ENCODE data around the gene ULBP3.

Gene ULBP3

GRCh38 chr6:150072201-150072600, 3.3 kb upstream of the ULBP3 start:
- H3K9me2 ChIP-seq (replicated peaks; ENCODE audit: low read depth, low read length) = no peaks in the 10 kb centered on the region
- no peak overlapping the region for H2AFZ ChIP-seq (ENCODE audit: low read length)
- TF ChIP-seq CTCF (conservative IDR thresholded peaks at IDR 0.05; ENCODE audit: low read length) (no peak), EZH2phosphoT487 (IDR thresholded peaks at IDR 0.05; ENCODE audit: borderline replicate concordance) (no peak)
- no peaks in the 10 kb centered on the region for H3K79me2 ChIP-seq (ENCODE audit: insufficient read depth, low read length)
- no peak overlapping the region for H3K9ac ChIP-seq (ENCODE audit: low read depth, low read length, poor library complexity, severe bottlenecking)
- no peaks in the 10 kb centered on the region for H4K20me1 ChIP-seq (ENCODE audit: insufficient read depth, low read length, poor library complexity, severe bottlenecking)
- no peaks in the 10 kb centered on the region for H3K27me3 ChIP-seq (ENCODE audit: insufficient read depth, low read length, poor library complexity, severe bottlenecking)
- H3K4me3 ChIP-seq (ENCODE audit: low read length, poor library complexity, severe bottlenecking) = no peak overlapping the region
- H3K9me3 ChIP-seq (ENCODE audit: insufficient read depth, low read depth, low read length) = no peaks in the 10 kb centered on the region
- H3K4me1 ChIP-seq (ENCODE audit: insufficient read depth, low read length, poor library complexity, severe bottlenecking) = peaks cover 24% of the 10 kb centered on the region
- no peaks in the 10 kb centered on the region for H3K36me3 ChIP-seq (ENCODE audit: insufficient read depth, low read length)
- peak overlapping the region; percentile 4 for H3K4me2 ChIP-seq (ENCODE audit: low read depth, low read length, poor library complexity, severe bottlenecking)
- H3F3A ChIP-seq (ENCODE audit: low read depth) = 0 out of 2 replicates have a peak, but pooled peaks cover 4% of the 10 kb centered on the region

GRCh38 chr6:150070236-150070818, 1.4 kb upstream of the ULBP3 start:
- peaks cover 9% of the 10 kb centered on the region for H3K4me1 ChIP-seq (ENCODE audit: insufficient read depth, low read length, poor library complexity, severe bottlenecking)
- no peak overlapping the region for H2AFZ ChIP-seq (ENCODE audit: low read length)
- no peak overlapping the region for H3K4me3 ChIP-seq (ENCODE audit: low read length, poor library complexity, severe bottlenecking)
- H3K36me3 ChIP-seq (ENCODE audit: insufficient read depth, low read length) = no peaks in the 10 kb centered on the region
- H3K9ac ChIP-seq (ENCODE audit: low read depth, low read length, poor library complexity, severe bottlenecking) = no peak overlapping the region
- H3K27me3 ChIP-seq (ENCODE audit: insufficient read depth, low read length, poor library complexity, severe bottlenecking) = no peaks in the 10 kb centered on the region
- no peaks in the 10 kb centered on the region for H3F3A ChIP-seq (ENCODE audit: low read depth)
- H3K79me2 ChIP-seq (ENCODE audit: insufficient read depth, low read length) = no peaks in the 10 kb centered on the region
- H3K9me3 ChIP-seq (ENCODE audit: insufficient read depth, low read depth, low read length) = no peaks in the 10 kb centered on the region
- H3K4me2 ChIP-seq (ENCODE audit: low read depth, low read length, poor library complexity, severe bottlenecking) = no peak overlapping the region
- H4K20me1 ChIP-seq (ENCODE audit: insufficient read depth, low read length, poor library complexity, severe bottlenecking) = no peaks in the 10 kb centered on the region
- TF ChIP-seq CTCF (conservative IDR thresholded peaks at IDR 0.05; ENCODE audit: low read length) (no peak), EZH2phosphoT487 (IDR thresholded peaks at IDR 0.05; ENCODE audit: borderline replicate concordance) (no peak)
- H3K9me2 ChIP-seq (replicated peaks; ENCODE audit: low read depth, low read length) = no peaks in the 10 kb centered on the region

DNA sequence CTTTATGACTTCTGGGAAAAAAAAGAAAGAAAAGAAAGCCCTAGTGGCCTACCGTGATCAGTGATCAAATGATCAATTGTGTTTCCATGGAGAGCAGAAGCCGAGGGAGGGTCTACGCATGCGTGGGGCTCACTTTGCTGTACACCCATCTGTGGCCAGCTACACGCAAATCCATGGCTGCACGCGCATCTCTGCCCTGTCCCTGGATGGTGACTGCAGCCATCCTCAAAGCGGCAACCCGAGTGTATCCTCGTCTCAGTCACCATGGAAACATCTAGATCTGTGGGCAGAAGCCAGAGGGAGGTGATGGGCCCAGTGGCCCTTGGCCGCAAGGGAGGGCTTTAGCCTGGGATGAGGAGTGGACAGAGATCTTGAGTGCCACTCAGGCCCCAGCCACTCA, 785 bp upstream of the ULBP3 start:
- Histone ChIP-seq H3K9ac (ENCODE audit: low read depth, low read length, poor library complexity, severe bottlenecking) (no peak overlapping the region), H3K4me1 (ENCODE audit: insufficient read depth, low read length, poor library complexity, severe bottlenecking) (peaks cover 9% of the 10 kb centered on the region), H3F3A (ENCODE audit: low read depth) (no peaks in the 10 kb centered on the region), H3K4me3 (ENCODE audit: low read length, poor library complexity, severe bottlenecking) (no peak overlapping the region), H3K9me3 (ENCODE audit: insufficient read depth, low read depth, low read length) (no peaks in the 10 kb centered on the region), H3K36me3 (ENCODE audit: insufficient read depth, low read length) (no peaks in the 10 kb centered on the region), H3K9me2 (replicated peaks; ENCODE audit: low read depth, low read length) (no peaks in the 10 kb centered on the region), H2AFZ (ENCODE audit: low read length) (no peak overlapping the region), H3K4me2 (ENCODE audit: low read depth, low read length, poor library complexity, severe bottlenecking) (no peak overlapping the region), H3K27me3 (ENCODE audit: insufficient read depth, low read length, poor library complexity, severe bottlenecking) (no peaks in the 10 kb centered on the region), H3K79me2 (ENCODE audit: insufficient read depth, low read length) (no peaks in the 10 kb centered on the region), H4K20me1 (ENCODE audit: insufficient read depth, low read length, poor library complexity, severe bottlenecking) (no peaks in the 10 kb centered on the region)
- TF ChIP-seq EZH2phosphoT487 (IDR thresholded peaks at IDR 0.05; ENCODE audit: borderline replicate concordance) = no peak
- no peak for TF ChIP-seq CTCF (conservative IDR thresholded peaks at IDR 0.05; ENCODE audit: low read length)
